Liver (tissue), 3 donors: ENCODE data around the gene ATL2.

Experiments
- CTCF ChIP-seq: fragments of 150-350 bp; IDR thresholded peaks from 2 replicates; pipeline ENCODE4 v1.5.1; 2017; ENCODE audit warnings: improper control_type of control experiment, low read depth, low read length; ENCODE audit not compliant: missing input control
- FOXA2 ChIP-seq: IDR thresholded peaks from 2 replicates; pipeline ENCODE4 v1.6.1; 2016; ENCODE audit warnings: antibody characterized with exemption
- GABPA ChIP-seq, 2 donors: IDR thresholded peaks in 1 of 2; conservative IDR thresholded peaks in 1 of 2; 2 replicates each; pipeline ENCODE4 v1.6.1; 2016; ENCODE audit warnings: antibody characterized with exemption in 2 of 2, mild to moderate bottlenecking in 1 of 2, moderate library complexity in 1 of 2
- NR2F2 ChIP-seq: IDR thresholded peaks from 2 replicates; pipeline ENCODE4 v1.6.1; 2016; ENCODE audit warnings: antibody characterized with exemption
- RAD21 ChIP-seq, 2 donors: IDR thresholded peaks; 2 replicates each; pipeline ENCODE4 v1.6.1; 2016; ENCODE audit warnings: antibody characterized with exemption in 2 of 2, mild to moderate bottlenecking in 2 of 2
- REST ChIP-seq: IDR thresholded peaks from 2 replicates; pipeline ENCODE4 v1.6.1; 2016; ENCODE audit warnings: antibody characterized with exemption, mild to moderate bottlenecking
- RXRA ChIP-seq, 2 donors: IDR thresholded peaks; 2 replicates each; pipeline ENCODE4 v1.6.1; 2017 to 2018; ENCODE audit warnings: antibody characterized with exemption in 2 of 2, mild to moderate bottlenecking in 1 of 2
- SP1 ChIP-seq: IDR thresholded peaks from 2 replicates; pipeline ENCODE4 v1.6.1; 2018; ENCODE audit warnings: antibody characterized with exemption, mild to moderate bottlenecking
- donor health status: healthy.
- donor health status: healthy.

GRCh38 chr2:38255211-38255610 lies 121.9 kb downstream of the ATL2 start:
- no peak for TF ChIP-seq CTCF
- TF ChIP-seq REST = no peak
- TF ChIP-seq FOXA2 = no peak
- no peak for TF ChIP-seq GABPA (IDR thresholded peaks at IDR 0.05 in 1 of 2, conservative IDR thresholded peaks at IDR 0.05 in 1 of 2)
- TF ChIP-seq SP1 = no peak
- TF ChIP-seq RXRA (IDR thresholded peaks at IDR 0.05) = no peak
- no peak for TF ChIP-seq RAD21 (IDR thresholded peaks at IDR 0.05)
- no peak for TF ChIP-seq NR2F2
